ENCODE measurements around the gene MYMK.

DNA sequence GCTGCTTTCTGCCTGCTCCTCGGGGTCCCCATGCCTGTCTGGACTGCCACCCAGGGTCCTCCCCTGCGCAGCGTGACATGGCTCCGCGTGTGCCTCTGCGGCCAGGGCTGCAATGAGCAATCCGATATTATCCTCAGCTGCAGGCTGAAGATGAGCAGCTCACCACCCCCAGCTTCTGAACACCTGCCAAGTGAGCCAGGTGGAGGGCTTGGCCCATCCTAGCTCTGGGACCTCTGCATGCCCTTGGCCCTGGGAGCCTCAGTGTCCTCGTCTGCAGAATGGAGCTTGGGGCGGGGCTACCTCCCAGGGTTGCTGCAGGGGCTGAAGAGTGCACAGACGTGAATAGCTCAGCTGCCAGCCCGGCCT, 4.1 kb upstream of the MYMK start:
- TF ChIP-seq POLR2AphosphoS5 (IDR thresholded peaks at IDR 0.05) (no peak), POLR2A (IDR thresholded peaks at IDR 0.05) (no peak)
- TF ChIP-seq, protein P1, sequence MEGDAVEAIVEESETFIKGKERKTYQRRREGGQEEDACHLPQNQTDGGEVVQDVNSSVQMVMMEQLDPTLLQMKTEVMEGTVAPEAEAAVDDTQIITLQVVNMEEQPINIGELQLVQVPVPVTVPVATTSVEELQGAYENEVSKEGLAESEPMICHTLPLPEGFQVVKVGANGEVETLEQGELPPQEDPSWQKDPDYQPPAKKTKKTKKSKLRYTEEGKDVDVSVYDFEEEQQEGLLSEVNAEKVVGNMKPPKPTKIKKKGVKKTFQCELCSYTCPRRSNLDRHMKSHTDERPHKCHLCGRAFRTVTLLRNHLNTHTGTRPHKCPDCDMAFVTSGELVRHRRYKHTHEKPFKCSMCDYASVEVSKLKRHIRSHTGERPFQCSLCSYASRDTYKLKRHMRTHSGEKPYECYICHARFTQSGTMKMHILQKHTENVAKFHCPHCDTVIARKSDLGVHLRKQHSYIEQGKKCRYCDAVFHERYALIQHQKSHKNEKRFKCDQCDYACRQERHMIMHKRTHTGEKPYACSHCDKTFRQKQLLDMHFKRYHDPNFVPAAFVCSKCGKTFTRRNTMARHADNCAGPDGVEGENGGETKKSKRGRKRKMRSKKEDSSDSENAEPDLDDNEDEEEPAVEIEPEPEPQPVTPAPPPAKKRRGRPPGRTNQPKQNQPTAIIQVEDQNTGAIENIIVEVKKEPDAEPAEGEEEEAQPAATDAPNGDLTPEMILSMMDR (IDR thresholded peaks at IDR 0.05 in 8 of 11, conservative IDR thresholded peaks at IDR 0.05 in 3 of 11): no peak

Data from spleen (tissue), 7 donors.